D341Med (cell line): ENCODE results near the gene RNF183.
"Not testable (repeated sequence)": the region's sequence is repeated elsewhere in the genome, so short reads cannot be mapped to it uniquely, and the experiment has no call there.

Source experiments
- DNase-seq: peaks from one replicate; pipeline ENCODE4 v3.0.0; 2012; ENCODE audit warnings: low spot score

Gene RNF183

DNA sequence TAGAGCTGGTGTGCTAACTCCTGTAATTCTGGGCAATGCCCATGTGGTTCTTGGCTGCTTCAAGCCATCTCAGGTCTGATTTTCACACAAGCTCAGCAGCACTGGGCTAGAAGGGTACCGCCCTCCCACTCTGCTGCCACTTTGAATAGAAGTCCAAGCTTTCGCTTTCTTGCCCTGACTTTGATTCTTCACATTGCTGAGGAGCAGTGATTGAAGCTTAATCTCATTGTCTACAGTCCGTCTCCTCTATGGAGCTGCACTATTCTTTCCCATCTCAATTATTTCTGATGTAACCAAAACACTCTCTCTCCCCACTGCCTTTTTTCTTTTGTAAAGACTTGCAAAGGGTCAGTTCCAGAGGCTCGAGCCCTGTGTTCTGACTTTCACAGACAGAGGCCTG lies 12.9 kb upstream of the RNF183 start:
- no peak for DNase-seq

DNA sequence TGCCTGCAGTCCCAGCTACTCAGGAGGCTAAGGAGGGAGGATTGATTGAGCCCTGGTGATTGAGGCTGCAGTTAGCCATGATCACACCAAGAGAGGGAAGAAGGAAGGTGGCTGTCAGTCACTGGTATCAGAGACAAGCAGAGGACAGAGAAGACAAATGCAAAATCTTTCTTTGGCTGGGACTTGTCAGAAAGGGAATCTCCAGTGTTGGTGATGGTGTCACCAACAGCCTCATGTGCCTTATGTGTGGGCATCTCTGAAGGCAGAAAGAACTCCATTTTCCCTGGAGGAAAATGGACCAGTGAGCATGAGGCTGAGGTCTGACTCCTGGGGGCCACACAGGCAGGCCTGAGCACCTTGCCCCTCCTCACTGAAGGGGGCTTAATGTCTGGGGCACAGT lies 12.1 kb upstream of the RNF183 start:
- DNase-seq = no peak

DNA sequence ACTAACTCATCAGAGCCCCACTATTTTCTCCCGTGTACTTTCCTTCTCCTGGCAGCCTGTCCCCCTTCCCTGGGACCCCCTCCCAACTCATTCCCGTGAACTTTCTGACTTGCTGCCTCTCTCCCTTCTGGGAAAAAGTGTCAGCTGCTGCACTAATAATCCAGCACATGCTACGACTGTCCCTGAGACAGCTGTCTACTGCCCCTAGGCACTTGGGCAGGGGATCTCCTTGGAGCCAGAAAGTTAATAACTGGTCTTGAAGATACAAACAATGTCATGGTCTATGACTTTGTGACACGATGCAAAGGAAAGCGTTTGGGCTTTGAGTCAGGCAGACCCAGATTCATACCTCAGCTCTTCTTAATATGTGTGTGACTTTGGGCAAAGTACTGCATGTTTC lies 10.1 kb upstream of the RNF183 start:
- no peak for DNase-seq

DNA sequence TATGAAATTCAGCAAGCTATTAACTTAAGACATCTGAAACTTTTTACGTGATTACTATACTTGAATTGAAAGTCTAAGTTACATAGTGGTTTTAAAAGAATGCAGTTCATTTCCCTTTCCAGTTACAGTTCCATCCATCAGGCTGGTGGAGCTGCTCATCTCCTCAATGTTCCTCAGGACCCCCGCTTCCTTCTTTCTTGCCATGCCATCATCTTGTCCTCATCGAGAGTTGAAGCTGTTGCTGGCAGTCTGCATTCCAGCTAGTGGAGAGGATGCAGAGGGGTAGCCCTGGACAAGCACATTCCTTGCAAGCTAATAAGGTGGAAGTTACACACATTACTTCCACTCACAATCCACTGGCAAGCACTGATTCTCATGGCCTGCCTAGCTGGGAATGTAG lies 8.8 kb upstream of the RNF183 start:
- no peak for DNase-seq

DNA sequence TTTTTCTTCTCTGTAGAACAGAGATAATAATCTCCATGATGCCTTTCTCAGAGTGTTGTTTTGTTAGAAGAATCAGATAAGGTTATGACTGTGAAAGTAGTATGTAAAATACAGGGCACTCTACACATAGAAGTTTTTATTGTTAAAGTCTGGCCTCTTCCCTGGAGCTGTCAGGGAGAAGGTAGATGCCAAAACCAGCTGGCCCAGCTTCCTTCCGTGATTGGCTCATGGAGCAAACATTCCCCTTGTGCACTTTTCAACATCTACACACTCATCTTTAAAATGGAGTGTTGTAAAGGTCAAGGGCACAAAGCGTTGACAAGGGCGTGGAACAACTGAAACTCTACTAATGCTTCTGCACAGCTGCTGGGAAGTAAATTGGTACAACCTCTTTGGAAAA lies 7.4 kb upstream of the RNF183 start:
- no peak for DNase-seq

DNA sequence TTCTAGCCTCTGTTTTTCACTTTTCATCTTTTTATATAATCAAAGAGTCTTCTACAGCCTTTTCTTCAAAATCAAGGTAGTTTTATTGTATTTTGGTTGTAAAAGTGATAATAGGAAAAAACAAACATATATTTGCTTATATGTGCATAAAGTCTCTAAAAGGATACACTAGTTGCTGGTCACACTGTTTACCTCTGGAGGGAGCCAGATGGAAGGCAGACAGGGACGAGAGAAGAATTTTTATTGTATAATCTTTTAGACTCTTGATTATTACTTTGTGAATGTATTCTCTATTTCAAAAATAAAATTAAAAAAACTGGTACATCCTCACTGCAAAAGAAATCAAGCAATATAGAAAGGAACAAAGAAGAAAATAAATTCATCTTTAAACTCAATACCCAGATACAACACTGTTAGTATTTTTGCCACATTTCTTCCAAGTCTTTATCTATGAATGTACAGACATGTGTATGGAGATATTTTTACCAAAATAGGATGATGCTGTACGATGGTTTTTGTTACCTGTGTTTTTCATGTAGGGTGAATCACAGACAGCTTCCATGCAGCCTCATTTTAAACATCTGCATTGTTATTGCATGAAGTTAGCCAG lies 6.1 kb upstream of the RNF183 start:
- DNase-seq = peak; percentile 61

DNA sequence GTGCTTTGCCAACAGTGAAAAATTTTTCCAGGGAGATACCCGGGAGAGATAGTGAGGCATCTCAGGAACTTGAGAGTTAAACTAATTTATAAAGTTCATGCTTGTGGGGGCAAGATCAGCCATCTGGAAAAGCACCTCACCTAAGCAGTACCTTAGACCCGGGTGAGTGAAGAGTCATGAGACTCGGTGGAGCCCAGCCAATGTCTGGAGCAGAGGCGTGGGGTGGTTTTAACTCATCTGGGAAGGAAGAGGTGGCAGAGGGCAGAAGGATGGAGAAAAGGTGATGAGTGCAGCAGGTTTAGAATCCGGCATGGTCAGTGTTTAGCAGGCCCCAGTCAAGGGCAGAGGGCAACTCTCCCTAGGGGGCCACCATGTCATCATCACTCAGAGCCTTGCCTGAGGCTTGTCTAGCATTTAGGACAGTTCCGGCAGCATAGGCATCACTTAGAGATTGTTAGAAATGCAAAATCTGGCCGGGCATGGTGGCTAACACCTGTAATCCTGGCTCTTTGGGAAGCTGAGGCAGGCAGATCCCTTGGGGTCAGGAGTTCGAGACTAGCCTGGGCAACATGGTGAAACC lies 4.3 kb upstream of the RNF183 start:
- DNase-seq = no peak

DNA sequence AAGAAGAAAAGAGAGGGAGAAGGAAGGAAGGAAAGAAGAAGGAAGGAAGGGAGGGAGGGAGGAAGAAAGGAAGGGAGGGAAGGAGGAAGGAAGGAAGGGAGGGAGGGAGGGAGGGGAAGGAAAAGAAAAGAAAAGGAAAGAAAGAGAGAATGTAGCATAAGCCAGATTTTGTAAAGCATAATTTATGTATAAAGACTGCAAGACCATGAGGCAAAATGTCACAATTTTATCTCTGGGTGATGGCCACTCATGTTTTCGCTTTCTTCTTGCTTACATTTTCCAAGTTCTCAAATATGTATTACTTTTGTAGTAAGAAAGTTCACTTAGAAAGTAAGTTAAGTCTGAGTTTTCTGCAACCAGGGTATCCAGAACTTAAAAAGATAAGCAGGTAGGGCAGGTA lies 3.4 kb upstream of the RNF183 start:
- DNase-seq = no peak

DNA sequence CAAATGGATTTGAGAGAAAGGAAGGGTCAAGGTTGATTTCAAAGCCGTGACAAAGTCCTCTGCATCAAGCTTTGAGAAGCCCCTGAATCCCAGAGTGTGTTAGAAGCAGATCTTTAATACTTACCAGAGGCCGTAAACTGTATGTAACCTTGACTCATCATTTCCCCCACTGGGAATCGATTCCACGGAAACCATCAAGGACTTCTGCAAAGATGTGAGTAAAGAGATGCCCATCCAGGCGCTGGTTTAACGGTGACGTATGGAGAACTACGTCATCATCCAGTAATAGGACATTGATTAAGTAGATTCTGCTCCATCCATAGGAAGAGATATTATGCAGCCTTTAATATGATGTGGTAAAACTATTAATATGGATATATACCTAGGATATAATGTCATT lies 1.6 kb downstream of the RNF183 start:
- no peak for DNase-seq

DNA sequence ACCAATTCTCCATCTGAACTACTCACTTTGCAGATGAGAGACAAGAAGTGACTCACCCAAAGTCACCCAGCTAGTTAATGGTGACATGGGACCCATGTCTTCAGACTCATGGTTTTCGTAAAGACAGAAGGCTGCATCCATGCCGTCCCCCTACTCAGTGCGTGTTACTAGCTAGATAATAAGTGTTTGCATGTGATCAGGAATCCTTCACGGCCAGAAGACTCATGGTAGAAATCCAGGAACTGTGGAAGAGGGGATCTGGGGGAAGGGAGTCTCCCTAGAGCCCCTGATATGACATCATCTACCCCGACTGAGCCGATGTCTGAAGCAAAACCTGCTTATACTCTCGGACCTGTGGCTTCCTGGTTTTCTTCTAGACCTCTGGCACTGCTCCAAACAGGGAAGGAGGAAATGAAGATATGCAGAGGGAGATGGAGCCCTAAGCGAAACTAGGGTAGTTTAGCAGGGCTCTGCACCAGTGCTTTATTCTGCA lies 3.3 kb downstream of the RNF183 start:
- no peak for DNase-seq

DNA sequence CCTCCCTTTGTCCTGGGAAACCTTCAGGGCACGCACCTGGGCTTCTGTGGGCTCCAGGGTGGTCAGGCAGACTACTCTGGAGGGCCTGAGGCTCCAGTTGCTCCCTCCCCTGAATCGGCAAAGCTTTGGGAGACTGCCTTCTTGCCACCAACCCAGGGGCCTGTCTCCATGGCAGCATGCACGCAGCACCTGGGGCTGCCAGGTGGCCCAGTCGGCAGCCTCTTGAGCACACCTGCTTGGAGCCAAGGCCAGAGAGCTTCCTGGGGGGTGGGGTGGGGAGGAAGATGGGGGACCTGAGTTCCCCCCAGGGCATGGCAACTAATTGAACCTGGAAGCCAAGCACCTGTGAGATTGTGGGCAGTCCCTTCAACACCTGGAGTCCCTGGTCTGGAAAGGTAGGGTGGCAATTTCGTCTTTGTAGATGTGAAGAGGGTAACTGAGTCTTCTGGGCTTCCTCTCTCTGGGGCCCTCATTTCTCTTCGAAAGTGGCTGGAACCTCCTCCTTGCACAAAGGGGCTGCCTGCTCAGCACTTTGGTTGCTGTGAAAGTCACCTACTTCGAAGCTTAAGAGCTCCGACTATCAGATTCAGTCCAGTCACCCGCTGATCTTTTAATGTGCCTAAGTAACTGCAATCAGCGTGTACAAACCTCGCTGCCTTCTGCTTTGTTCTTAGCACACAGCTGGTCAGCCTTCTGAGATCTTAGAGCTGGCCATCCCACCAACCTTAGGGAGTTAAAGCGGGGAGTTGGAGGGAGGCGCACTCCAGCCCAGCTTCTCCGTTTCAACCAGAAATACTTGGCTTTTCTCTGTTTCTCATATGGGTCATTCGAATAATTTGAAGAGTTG lies 4.0 kb downstream of the RNF183 start:
- DNase-seq = no peak

DNA sequence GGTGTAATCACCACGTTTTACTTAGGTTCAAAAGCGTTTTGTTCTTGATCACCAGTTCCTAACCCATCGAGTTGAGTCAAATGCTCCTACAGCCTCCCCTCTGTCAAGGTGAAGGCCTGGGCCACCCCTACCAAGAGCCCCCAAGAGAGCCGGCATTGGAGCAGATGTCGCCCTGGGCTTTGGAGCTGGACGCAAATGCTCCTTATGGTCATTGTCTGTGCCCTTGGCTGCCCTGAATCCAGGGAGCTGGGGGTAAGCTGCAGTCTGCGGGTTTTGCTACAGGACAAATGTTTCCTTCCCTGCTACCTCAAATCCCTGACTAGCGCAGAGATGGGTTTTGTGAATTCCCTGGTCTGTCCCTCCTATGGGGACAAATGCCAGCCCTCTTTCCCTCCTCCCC lies 4.9 kb downstream of the RNF183 start:
- DNase-seq = no peak

DNA sequence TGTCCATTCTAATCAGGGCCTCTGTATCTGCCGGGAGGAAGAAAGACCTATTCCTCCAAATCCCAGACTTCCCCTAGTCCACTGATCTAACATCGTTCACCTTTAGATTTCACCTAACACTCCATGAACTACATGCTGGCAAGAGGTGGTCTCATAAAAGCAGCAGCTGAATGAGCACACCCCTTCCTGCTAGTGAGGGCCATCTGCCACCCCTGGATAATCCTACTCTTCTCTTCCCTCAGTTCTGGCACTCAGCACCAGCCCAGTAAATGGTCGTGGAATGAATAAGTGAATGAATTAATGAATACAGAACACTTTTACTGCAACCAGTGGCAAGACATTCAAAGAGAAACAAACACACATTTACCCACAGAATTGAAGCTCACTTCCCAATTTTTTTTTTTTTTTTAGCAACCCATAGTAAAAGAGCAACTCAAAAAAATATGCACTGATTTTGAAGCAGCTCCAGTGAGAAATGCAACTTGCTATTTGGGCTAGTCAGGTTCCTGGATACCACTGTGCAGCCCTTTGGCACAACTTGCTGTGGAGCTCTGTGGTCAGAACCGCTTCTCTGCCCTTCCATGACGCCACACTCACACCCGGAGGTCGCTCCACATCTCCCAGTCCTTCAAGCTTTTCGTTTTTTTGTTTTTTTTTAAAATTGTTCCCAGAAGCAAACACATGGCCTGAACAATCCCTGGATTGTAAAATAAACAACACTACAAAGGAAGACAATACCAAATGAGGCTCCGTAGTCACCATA lies 6.2 kb downstream of the RNF183 start:
- DNase-seq = peak; percentile 66

DNA sequence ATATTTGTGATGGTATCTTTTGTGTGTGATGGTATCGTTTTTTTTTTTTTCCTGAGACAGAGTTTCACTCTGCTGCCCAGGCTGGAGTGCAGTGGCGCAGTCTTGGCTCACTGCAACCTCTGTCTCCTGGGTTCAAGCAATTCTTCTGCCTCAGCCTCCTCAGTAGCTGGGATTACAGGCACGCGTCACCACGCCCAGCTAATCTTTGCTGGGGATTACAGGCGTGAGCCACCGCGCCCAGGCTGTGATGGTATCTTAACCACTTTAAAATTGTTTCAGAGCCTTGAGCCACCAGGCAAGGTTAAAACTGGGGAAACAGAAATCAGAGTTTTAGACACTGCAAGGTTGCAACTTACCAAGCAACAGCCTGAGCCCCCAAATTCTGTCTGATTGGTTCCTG lies 6.9 kb downstream of the RNF183 start:
- not testable (repeated sequence) for DNase-seq

DNA sequence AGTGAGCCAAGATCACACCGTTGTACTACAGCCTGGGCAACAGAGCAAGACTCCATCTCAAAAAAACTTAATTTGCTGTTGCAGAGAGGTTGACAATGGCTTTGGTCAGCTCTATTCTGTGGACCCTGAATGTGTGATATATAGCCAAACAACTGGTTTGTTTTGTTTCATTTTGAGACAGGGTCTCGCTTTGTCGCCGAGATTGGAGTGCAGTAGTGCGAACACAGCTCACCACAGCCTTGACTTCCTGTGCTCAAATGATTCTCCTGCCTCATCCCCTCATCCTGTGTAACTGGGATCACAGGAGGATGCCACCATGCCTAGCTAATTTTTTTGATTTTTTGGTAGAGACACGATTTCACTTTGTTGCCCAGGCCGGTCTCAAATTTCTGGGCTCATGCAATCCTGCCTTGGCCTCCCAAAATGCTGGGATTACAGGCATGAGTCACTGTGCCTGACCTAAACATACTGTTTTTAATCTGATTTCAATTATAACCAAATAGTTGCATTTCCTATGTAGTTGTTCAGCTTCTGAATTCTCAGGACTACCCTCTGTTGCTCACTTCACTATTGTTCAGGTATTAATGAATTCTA lies 9.8 kb downstream of the RNF183 start:
- no peak for DNase-seq

DNA sequence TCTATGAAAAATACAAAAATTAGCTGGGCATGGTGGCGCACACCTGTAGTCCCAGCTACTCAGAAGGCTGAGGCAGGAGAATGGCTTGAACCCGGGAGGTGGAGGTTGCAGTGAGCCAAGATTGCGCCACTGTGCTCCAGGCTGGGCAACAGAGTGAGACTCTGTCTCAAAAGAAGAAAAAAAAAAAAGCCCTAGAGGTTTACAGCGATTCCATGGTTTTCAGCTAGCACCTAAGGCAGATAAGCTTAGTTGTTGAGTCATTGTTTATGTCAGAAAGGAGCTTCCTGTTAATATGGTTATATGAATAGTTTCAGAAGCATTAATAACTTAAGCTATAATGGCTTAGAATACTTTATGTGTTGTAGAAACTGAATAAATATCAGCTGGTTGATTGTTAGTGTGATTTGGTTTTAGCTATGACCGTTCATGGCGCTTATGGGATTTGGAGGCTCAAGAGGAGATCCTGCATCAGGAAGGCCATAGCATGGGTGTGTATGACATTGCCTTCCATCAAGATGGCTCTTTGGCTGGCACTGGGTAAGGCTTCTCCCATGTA lies 13.0 kb downstream of the RNF183 start:
- no peak for DNase-seq

DNA sequence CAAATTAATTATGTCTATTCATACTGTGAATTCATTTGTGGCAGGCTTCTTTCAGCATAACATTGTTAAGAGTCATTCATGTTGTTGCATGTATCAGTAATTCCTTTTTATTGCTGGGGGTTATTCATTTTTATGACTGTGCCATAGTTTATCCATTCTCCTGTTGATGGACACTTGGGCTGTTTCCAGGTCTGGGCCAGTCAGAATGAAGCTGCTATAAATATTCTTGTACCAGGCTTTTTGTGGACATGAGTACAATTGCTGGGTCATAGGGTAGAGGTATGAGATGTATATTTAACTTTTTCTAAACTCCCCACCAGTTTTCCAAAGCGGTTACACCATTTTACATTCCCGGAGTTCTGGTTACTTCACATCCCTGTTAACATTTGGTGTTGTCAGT lies 14.1 kb downstream of the RNF183 start:
- no peak for DNase-seq

DNA sequence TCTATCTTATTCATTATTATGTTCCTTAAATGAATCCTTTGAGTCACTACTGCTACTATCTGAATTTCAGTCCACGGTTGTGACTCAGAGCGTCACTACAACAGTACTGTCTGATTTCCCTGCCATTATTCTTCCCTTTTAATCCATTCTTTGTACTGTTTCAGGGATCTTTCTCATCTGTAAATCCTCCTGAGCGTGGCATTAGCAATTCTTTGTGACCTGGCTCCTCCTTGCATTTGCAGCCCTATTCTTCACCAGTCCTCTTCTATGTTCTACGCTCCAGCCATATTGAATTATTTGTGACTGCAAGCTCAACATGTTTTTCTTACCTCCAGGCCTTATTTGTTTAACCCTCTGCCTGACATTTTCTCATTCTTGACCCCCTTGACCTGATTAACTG lies 21.8 kb downstream of the RNF183 start:
- no peak for DNase-seq

DNA sequence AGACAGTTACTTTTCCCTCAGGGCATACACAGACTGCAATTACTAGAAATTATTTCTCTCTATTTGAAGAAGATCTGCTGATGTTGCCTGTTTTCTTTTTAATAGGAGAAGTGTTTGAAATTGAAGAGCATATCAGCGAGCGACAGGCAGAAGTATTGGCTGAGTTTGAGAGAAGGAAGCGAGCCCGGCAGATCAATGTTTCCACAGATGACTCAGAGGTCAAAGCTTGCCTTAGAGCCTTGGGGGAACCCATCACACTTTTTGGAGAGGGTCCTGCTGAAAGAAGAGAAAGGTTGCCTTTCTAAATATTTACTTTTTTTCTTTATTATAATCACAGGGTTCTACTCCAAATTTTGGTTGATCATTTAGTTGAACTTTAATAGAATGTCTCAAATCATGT lies 24.3 kb downstream of the RNF183 start:
- DNase-seq = no peak

DNA sequence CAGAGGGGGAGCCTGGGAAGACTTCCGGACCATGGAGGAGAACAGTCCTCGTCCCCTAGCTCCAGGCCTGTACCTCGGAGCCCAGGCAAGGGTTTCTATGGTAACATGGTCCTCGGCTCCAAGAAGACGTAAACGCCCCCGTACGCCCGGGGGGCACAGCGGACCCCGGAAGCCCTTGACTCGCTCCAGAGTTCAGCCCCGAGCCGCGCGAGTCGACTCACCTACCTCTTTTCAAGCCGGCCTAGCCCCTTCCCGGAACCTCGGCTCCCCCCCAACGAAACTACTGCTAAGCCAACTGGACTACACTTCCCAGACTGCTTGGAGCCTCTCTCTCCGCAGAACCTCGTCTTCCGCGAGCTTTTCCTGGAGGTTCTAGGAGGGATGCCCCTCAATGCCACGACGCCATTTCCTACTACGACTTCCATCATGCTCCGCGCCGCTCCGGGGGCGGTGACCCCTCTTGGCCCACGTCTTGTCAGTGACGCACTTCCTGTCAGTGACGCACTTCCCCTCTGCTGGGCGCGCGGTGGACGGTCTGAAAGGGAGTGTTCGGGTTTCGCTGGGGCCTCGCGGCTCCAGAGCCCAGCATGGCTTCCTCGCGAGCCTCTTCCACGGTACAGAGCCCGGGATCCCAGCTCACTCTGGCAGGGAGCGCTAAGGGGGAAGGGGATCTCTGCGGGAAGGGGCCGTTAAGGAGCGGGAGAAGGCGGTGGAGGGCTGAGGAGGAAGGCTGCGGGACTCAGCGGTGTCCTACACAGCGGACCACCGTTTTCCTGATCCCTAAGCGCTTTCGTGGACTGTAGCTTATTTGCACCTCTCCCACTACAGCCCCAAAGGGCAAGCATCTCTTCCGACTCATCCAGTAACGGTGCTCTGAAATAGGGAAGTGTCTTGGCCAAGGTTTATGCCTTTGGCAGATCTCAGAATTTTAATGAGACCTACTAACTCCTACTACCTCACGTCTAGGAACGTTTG lies 27.7 kb downstream of the RNF183 start, which contains the start of the genes CDC26 and PRPF4:
TSS of gene CDC26 (minus strand) at position 416 of the 975 bp plus-strand sequence. CDS start 3,065 bp downstream, outside the sequence.
TSS of gene PRPF4 (plus strand) at position 502 of the 975 bp plus-strand sequence. CDS start at position 588, 86 bp downstream.
- DNase-seq = peak; percentile 97
